Neutrophil (primary cell): Measurements from ENCODE around the gene NFATC2.
"Not testable (repeated sequence)": the region's sequence is repeated elsewhere in the genome, so short reads cannot be mapped to it uniquely, and the experiment has no call there.

Source experiments
- H3K27ac ChIP-seq: fragments of 200-600 bp; sonication (generic); 2 replicates; pipeline ENCODE4 v1.5.1; 2016; ENCODE audit warnings: mild to moderate bottlenecking, moderate library complexity
- H3K27me3 ChIP-seq: fragments of 200-600 bp; sonication (generic); 2 replicates; pipeline ENCODE4 v1.6.0; 2016; ENCODE audit warnings: mild to moderate bottlenecking
- H3K36me3 ChIP-seq: fragments of 200-600 bp; sonication (generic); 2 replicates; pipeline ENCODE4 v1.5.1; 2017
- H3K4me1 ChIP-seq, 2 experiments: fragments of 200-600 bp in 1 of 2; sonication (generic) in 1 of 2; 1 replicate in 1 of 2; 2 replicates in 1 of 2; pipeline versions ENCODE4 v1.5.1 to v1.6.1; 2013 to 2016; ENCODE audit warnings: low read depth in 1 of 2, low read length in 1 of 2, mild to moderate bottlenecking in 1 of 2, moderate library complexity in 1 of 2; ENCODE audit not compliant: control insufficient read depth in 1 of 2, insufficient read depth in 1 of 2
- H3K4me3 ChIP-seq, 2 experiments: fragments of 200-600 bp in 1 of 2; sonication (generic) in 1 of 2; 1 replicate in 1 of 2; 2 replicates in 1 of 2; pipeline ENCODE4 v1.5.1; 2013 to 2016; ENCODE audit warnings: low read depth in 1 of 2, low read length in 1 of 2, mild to moderate bottlenecking in 1 of 2, moderate library complexity in 1 of 2
- H3K9me3 ChIP-seq: fragments of 200-600 bp; sonication (generic); 2 replicates; pipeline ENCODE4 v1.5.1; 2016
- TF ChIP-seq, protein P1 (sequence below): fragments of 200-600 bp; sonication (generic); IDR thresholded peaks from 2 replicates; pipeline ENCODE4 v1.5.1; 2016; ENCODE audit warnings: antibody characterized with exemption

Gene NFATC2

DNA sequence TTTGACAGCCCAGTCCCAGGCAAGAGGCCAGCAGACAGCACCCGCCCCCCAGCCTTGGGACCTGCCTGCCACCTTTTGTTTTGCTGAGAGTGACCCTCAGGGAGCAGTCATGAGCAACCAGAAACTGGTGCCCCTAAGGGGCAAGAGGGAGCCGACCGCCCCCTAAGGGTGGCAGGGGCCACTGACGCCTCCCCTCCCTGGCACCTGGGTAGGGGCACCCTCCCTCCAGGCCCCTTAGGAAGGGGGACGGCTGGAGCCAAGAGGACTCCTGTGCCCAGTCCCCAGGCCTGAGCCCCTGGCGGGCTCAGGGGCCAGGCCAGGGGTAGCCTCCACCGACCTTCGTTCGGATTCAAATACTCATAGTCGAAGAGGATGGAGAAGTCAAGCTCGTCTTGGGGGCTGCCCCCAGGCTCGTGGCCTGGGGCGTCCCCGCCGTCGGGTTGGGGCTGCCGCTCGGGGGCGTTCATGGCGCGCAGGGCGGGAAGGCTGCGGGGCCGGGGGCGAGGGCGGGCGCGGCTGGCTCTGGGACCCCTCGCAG, 417 bp downstream of the NFATC2 start:
- Histone ChIP-seq H3K4me1 (peaks cover 0 to 5% of the 10 kb centered on the region in 2 experiments), H3K27me3 (peaks cover 74% of the 10 kb centered on the region), H3K27ac (no peak overlapping the region), H3K9me3 (no peaks in the 10 kb centered on the region), H3K4me3 (no peak overlapping the region), H3K36me3 (no peaks in the 10 kb centered on the region)
- TF ChIP-seq, protein P1, sequence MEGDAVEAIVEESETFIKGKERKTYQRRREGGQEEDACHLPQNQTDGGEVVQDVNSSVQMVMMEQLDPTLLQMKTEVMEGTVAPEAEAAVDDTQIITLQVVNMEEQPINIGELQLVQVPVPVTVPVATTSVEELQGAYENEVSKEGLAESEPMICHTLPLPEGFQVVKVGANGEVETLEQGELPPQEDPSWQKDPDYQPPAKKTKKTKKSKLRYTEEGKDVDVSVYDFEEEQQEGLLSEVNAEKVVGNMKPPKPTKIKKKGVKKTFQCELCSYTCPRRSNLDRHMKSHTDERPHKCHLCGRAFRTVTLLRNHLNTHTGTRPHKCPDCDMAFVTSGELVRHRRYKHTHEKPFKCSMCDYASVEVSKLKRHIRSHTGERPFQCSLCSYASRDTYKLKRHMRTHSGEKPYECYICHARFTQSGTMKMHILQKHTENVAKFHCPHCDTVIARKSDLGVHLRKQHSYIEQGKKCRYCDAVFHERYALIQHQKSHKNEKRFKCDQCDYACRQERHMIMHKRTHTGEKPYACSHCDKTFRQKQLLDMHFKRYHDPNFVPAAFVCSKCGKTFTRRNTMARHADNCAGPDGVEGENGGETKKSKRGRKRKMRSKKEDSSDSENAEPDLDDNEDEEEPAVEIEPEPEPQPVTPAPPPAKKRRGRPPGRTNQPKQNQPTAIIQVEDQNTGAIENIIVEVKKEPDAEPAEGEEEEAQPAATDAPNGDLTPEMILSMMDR, result no peak

DNA sequence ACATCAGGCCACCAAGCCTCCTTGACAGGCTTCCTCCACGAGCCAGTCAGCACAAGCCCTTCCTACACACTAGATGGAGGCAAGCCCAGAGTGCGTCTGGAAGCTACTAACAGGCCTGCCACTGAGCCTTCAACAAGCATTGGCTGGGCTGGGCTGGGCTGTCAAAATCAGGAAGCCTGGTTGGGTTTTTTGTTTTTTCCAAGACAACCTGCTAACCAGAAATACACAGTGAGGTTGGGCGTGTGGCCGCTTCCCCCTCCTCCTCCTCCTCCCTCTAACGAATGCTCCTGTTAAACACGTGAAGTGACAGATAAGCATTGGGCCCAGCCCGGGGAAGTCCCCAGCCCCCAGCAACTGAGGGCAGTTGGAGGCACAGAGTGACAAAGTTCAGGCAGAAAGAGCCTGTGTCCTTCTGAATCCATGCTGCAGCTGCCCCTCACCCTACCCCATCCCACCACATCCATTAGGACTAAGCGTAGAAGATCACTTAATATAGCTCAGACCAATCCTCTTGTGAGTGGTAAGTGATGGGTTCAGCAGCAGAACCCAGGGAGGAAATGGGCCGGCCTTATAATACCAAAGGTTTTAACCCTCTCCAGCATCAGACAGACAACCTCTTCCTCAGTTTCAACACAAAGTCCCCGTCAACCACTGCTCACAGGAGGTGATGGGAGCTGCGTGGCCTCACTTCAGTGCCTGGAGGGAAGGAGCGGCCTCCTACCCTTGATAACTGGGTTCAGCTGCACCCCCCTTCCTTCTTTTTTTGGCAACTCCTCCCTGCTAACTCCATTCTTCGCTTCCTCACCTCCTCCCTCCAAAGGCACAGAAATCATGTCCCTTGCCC, 1.1 kb downstream of the NFATC2 start:
- peaks cover 0 to 5% of the 10 kb centered on the region in 2 experiments for H3K4me1 ChIP-seq
- no peak overlapping the region for H3K4me3 ChIP-seq
- H3K9me3 ChIP-seq, result no peaks in the 10 kb centered on the region
- no peaks in the 10 kb centered on the region for H3K36me3 ChIP-seq
- no peak overlapping the region for H3K27ac ChIP-seq
- TF ChIP-seq, protein P1, result no peak
- H3K27me3 ChIP-seq, result peaks cover 73% of the 10 kb centered on the region

DNA sequence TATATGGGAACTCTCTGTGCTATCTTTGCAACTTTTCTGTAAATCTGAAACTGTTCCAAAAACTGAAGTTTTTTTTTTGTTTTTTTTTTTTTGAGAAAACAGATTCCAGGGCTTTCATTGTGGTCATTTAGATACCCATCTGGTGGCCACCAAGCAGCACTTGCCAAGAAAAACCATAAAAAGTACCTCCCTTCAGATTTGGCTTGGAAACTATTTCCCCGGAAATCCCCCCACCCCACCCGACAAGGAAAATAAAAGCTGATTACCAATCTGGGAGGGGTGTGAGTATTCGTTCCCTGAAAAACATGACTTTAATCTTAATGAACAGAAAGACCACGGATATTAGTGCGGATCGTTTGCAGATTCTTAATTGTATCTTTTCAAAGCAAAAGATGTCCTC, 1.9 kb downstream of the NFATC2 start:
- Histone ChIP-seq H3K27me3 (peaks cover 80% of the 10 kb centered on the region), H3K4me1 (peaks cover 0 to 5% of the 10 kb centered on the region in 2 experiments), H3K27ac (no peak overlapping the region), H3K36me3 (no peaks in the 10 kb centered on the region), H3K4me3 (no peak overlapping the region), H3K9me3 (no peaks in the 10 kb centered on the region)
- TF ChIP-seq, protein P1, result no peak

DNA sequence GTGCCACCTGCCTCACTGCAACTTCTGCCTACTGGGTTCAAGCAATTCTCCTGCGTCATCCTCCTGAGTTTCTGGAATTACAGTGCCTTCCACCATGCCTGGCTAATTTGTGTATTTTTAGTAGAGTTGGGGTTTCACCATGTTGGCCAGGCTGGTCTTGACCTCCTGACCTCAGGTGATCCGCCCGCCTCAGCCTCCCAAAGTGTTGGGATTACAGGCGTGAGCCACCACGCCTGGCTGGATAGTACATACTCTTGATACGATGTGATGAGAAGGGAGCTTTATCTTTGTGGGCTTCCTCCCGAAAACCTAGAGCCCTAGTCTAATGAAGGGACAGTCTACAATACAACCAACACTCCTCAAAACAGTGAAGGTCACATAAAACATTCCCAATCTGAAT, 2.4 kb downstream of the NFATC2 start:
- not testable (repeated sequence) for H3K27ac ChIP-seq, H3K36me3 ChIP-seq, H3K4me1 ChIP-seq, H3K4me3 ChIP-seq, H3K9me3 ChIP-seq
- H3K27me3 ChIP-seq, result peaks cover 80% of the 10 kb centered on the region

DNA sequence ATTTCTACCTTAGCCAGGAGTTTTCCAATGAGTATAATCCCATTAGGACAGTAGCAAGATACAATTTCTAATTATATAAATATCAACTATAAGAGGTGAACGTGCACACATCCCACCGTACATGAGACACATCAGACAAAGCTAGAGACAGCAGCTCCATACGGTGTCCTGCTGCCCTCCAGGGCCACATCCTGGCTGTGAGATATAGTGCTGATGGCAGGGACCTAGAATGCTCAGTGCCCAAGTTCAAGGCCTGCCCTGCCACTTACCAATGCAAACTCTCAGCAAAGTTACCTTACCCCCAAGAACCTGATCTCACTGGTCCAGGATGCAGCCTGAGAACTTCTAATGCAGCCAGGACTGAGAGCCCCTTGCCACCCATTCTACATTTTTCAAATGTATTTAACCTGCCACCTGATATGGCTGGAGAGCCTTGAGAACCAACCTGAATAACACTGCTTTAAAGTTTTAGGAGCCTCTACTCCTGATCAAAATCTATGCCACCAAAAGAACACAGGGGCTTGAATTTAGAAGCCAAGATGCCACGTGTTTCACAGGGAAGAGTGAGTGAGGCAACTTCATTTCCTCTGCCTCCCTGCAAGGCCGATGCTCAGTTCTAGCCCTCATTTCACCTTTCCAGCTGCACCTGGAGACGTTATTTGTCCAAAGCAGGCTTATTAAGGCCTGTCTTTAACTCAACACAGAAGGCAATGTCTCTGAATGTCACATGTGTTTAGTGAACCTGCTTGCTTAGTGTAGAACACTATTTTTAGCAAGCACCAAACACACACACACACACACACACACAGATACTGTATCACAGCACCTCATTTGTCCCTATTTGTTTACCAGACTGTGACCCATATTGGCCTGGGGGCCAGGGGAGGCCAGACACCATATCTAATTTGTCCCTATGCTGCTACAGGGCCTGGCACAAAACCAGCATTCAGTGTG, 6.1 kb downstream of the NFATC2 start:
- Histone ChIP-seq H3K27ac (no peak overlapping the region), H3K36me3 (no peaks in the 10 kb centered on the region), H3K27me3 (peaks cover 77% of the 10 kb centered on the region), H3K4me3 (no peak overlapping the region), H3K4me1 (no peaks in the 10 kb centered on the region), H3K9me3 (no peaks in the 10 kb centered on the region)
- TF ChIP-seq, protein P1, result no peak
